PC-9 (cell line): ENCODE data around the gene GALT. TPM values are rescaled to one million over a fixed set of nuclear protein-coding genes. Genes with fewer than 3 reads are reported as not detected.

Experiments
- BruUV-seq: library from RNA; stranded (reverse); fragments of 400-500 nt; replicated peaks from 2 replicates; lab custom pipeline; 2021; lab: Mats Ljungman, UMichigan
- CTCF ChIA-PET: fragments of 300-600 bp; sonication (Branson Sonifier 250); formaldehyde crosslinking; loops from one replicate; lab custom pipeline; 2022; ENCODE audit warnings: antibody characterized with exemption; lab: Charles Lee
- POLR2A ChIA-PET: fragments of 300-600 bp; sonication (Branson Sonifier 250); formaldehyde crosslinking; loops from one replicate; lab custom pipeline; 2022; ENCODE audit warnings: antibody characterized with exemption; ENCODE audit not compliant: unreplicated experiment; lab: Charles Lee
- DNase-seq, 2 experiments: peaks; one replicate each; pipeline versions ENCODE4 v3.0.0 to v3.0.0-alpha.2; 2015 to 2022; ENCODE audit warnings: mixed read lengths in 1 of 2
- H2AFZ ChIP-seq: fragments of 200-600 bp; sonication (generic); 2 replicates; pipeline ENCODE4 v1.8.1; 2017; ENCODE audit warnings: antibody characterized with exemption
- H3F3A ChIP-seq: fragments of 200-600 bp; sonication (generic); 2 replicates; pipeline ENCODE4 v1.8.1; 2017; ENCODE audit warnings: antibody characterized with exemption, mild to moderate bottlenecking, low read depth; ENCODE audit not compliant: insufficient read depth
- H3K27ac ChIP-seq: fragments of 200-600 bp; sonication (generic); 2 replicates; pipeline ENCODE4 v1.6.1; 2016; ENCODE audit warnings: mixed run types
- H3K27me3 ChIP-seq: fragments of 200-600 bp; sonication (generic); 2 replicates; pipeline ENCODE4 v1.6.1; 2016; ENCODE audit warnings: low read depth, mixed run types; ENCODE audit not compliant: insufficient read depth
- H3K36me3 ChIP-seq: fragments of 200-600 bp; sonication (generic); 2 replicates; pipeline ENCODE4 v1.6.1; 2016; ENCODE audit warnings: low read depth, mixed run types
- H3K4me1 ChIP-seq: fragments of 200-600 bp; sonication (generic); replicated peaks from 2 replicates; pipeline ENCODE4 v1.6.1; 2016; ENCODE audit warnings: mixed run types; ENCODE audit not compliant: insufficient read depth
- H3K4me2 ChIP-seq: fragments of 200-600 bp; sonication (generic); 2 replicates; pipeline ENCODE4 v1.6.1; 2017; ENCODE audit warnings: mixed run types
- H3K4me3 ChIP-seq: fragments of 200-600 bp; sonication (generic); 2 replicates; pipeline ENCODE4 v1.6.1; 2016; ENCODE audit warnings: mixed run types
- H3K79me2 ChIP-seq: fragments of 200-600 bp; sonication (generic); 2 replicates; pipeline ENCODE4 v1.6.1; 2017; ENCODE audit warnings: low read depth, mixed run types
- H3K9me2 ChIP-seq: fragments of 200-600 bp; sonication (generic); 2 replicates; pipeline ENCODE4 v1.8.1; 2017; ENCODE audit warnings: mild to moderate bottlenecking; ENCODE audit not compliant: insufficient read depth
- H3K9me3 ChIP-seq: fragments of 200-600 bp; sonication (generic); 2 replicates; pipeline ENCODE4 v1.8.1; 2016; ENCODE audit warnings: low read depth; ENCODE audit not compliant: insufficient read depth
- H4K20me1 ChIP-seq: fragments of 200-600 bp; sonication (generic); 2 replicates; pipeline ENCODE4 v1.8.1; 2017; ENCODE audit not compliant: insufficient read depth
- CTCF ChIP-seq: fragments of 200-600 bp; sonication (generic); conservative IDR thresholded peaks from 2 replicates; pipeline ENCODE4 v1.6.1; 2017; ENCODE audit warnings: mixed run types, antibody characterized with exemption, mild to moderate bottlenecking, moderate library complexity
- EZH2 ChIP-seq: fragments of 200-600 bp; sonication (generic); IDR thresholded peaks from 2 replicates; pipeline ENCODE4 v1.8.0; 2017; ENCODE audit warnings: antibody characterized with exemption, low read depth
- intact Hi-C: fragments of 100-400 bp; cut with micrococcal nuclease; formaldehyde crosslinking; loops from one replicate; pipeline ENCODE4 v1.10.0; 2022; ENCODE audit not compliant: unreplicated experiment
- total RNA-seq: library from RNA; stranded (reverse); gene quantifications from 2 replicates; pipeline ENCODE4 v1.2.3, GENCODE V29; 2021

Gene GALT
- total RNA-seq, 1 experiment from 2014 or later: 18.2 TPM

- Histone ChIP-seq H3K4me1 (no peaks in the 10 kb centered on the region), H2AFZ (no peak overlapping the region), H4K20me1 (no peaks in the 10 kb centered on the region), H3K4me3 (no peak overlapping the region), H3K36me3 (no peaks in the 10 kb centered on the region), H3F3A (no peaks in the 10 kb centered on the region), H3K27ac (no peak overlapping the region), H3K27me3 (no peaks in the 10 kb centered on the region), H3K79me2 (no peaks in the 10 kb centered on the region), H3K9me2 (no peaks in the 10 kb centered on the region), H3K9me3 (no peaks in the 10 kb centered on the region), H3K4me2 (no peak overlapping the region)
- no TSS peak for BruUV-seq
- POLR2A ChIA-PET: no interaction called here
- CTCF ChIA-PET: no interaction called here
- TF ChIP-seq CTCF: no peak
- TF ChIP-seq EZH2: no peak
- DNase-seq: no peak
- intact Hi-C loops: loop anchor here (5.0 kb wide), 1 partner anchor 442 kb away; no protein-coding TSS in a partner anchor
These were observed 23.5 kb downstream of the GALT start for GRCh38 chr9:34669809-34670562.

GRCh38 chr9:34671307-34671706 lies 24.8 kb downstream of the GALT start:
- Histone ChIP-seq H3K4me3 (no peak overlapping the region), H3K4me2 (no peak overlapping the region), H3K4me1 (no peaks in the 10 kb centered on the region), H3K36me3 (no peaks in the 10 kb centered on the region), H3K27ac (no peak overlapping the region), H3K9me3 (no peaks in the 10 kb centered on the region), H3K27me3 (no peaks in the 10 kb centered on the region), H2AFZ (no peak overlapping the region), H4K20me1 (no peaks in the 10 kb centered on the region), H3K9me2 (no peaks in the 10 kb centered on the region), H3F3A (no peaks in the 10 kb centered on the region), H3K79me2 (no peaks in the 10 kb centered on the region)
- TF ChIP-seq EZH2: no peak
- TF ChIP-seq CTCF: no peak
- intact Hi-C loops: no loop called here
- CTCF ChIA-PET: no interaction called here
- BruUV-seq: no TSS peak
- POLR2A ChIA-PET: no interaction called here
- DNase-seq: no peak

GRCh38 chr9:34674440-34674839 lies 28.0 kb downstream of the GALT start:
- Histone ChIP-seq H3F3A (no peaks in the 10 kb centered on the region), H3K4me3 (no peak overlapping the region), H3K27me3 (no peaks in the 10 kb centered on the region), H3K36me3 (no peaks in the 10 kb centered on the region), H3K4me2 (no peak overlapping the region), H4K20me1 (no peaks in the 10 kb centered on the region), H3K4me1 (no peaks in the 10 kb centered on the region), H3K9me2 (no peaks in the 10 kb centered on the region), H3K27ac (no peak overlapping the region), H3K9me3 (no peaks in the 10 kb centered on the region), H3K79me2 (no peaks in the 10 kb centered on the region), H2AFZ (no peak overlapping the region)
- intact Hi-C loops: no loop called here
- TF ChIP-seq EZH2 (no peak), CTCF (no peak)
- BruUV-seq: no TSS peak
- POLR2A ChIA-PET: no interaction called here
- CTCF ChIA-PET: no interaction called here
- no peak for DNase-seq
